ENCODE measurements around the gene LAMB1. TPM values are rescaled to one million over a fixed set of nuclear protein-coding genes. Genes with fewer than 3 reads are reported as not detected.

LAMB1 gene
- total and polyA plus RNA-seq, 2 of the 13 experiments (the other 11 are each of a cell fraction or from before 2014, with no cell fraction given), result 109 to 124 TPM

GRCh38 chr7:108020585-108020984 lies 17.6 kb upstream of the LAMB1 start:
- WGBS (ENCODE audit: low lambda C conversion rate), result 78% methylated on average over 2 of the region's 2 CpGs
- intact Hi-C loops (cut with micrococcal nuclease; ENCODE audit: unreplicated experiment), result no loop called here

More at GRCh38 chr7:108020585-108020984, 17.6 kb upstream of the LAMB1 start:
- BruUV-seq (replicated peaks), result no TSS peak
- CTCF ChIA-PET (ENCODE audit: low intra/inter-chr PET ratio, low total read pairs), result no interaction called here
- Histone ChIP-seq H3K79me2 (ENCODE audit: insufficient read depth, low read length) (no peaks in the 10 kb centered on the region), H3K27ac (ENCODE audit: extremely low read length, insufficient read depth, low read length) (no peak overlapping the region), H3K4me2 (ENCODE audit: low read depth, low read length) (no peak overlapping the region), H3K4me3 (replicated peaks in 1 of 3; ENCODE audit: insufficient read depth in 1 of 3, low read depth in 2 of 3, low read length in 3 of 3) (no peak overlapping the region), H4K20me1 (ENCODE audit: insufficient read depth, low read length) (no peaks in the 10 kb centered on the region), H3K9ac (ENCODE audit: insufficient read depth, low read depth, low read length) (no peak overlapping the region), H3K27me3 (ENCODE audit: control insufficient read depth in 1 of 2, insufficient read depth in 2 of 2, low read length in 2 of 2) (peaks cover 0 to 16% of the 10 kb centered on the region in 2 experiments; a peak in 3 of 5 replicates), H3K9me3 (ENCODE audit: low read length) (no peaks in the 10 kb centered on the region), H2AFZ (ENCODE audit: low read length) (no peak overlapping the region), H3K36me3 (replicated peaks in 1 of 2; ENCODE audit: control insufficient read depth in 1 of 2, insufficient read depth in 2 of 2, low read length in 2 of 2) (no peaks in the 10 kb centered on the region), H3K4me1 (ENCODE audit: insufficient read depth, low read length) (peaks cover 33% of the 10 kb centered on the region)
- no peak for DNase-seq (ENCODE audit: low spot score)
- in situ Hi-C loops (cut with HindIII; ENCODE audit: extremely low pct_ligation_motif_present, low pct_unique_long_range_greater_than_20kb), result no loop called here
- no peak for FAIRE-seq
- TF ChIP-seq ZFYVE20 (CRISPR knock-in tag; IDR thresholded peaks at IDR 0.05; ENCODE audit: borderline replicate concordance, low read depth), result no peak
- no peak for TF ChIP-seq SAP130 (CRISPR knock-in tag; IDR thresholded peaks at IDR 0.05; ENCODE audit: low read depth)
- TF ChIP-seq HNF1A (IDR thresholded peaks at IDR 0.05; ENCODE audit: low read depth), result no peak
- no peak for TF ChIP-seq HNF1A (CRISPR knock-in tag; IDR thresholded peaks at IDR 0.05; ENCODE audit: borderline replicate concordance)
- no peak for TF ChIP-seq ZFP36 (IDR thresholded peaks at IDR 0.05; ENCODE audit: borderline replicate concordance, low read depth, low read length, partially characterized antibody)
- POLR2A ChIA-PET, result no interaction called here
- no peak for ATAC-seq

Measured in HepG2 (cell line).